ENCODE measurements around the gene DYRK3. TPM values are rescaled to one million over a fixed set of nuclear protein-coding genes. Genes with fewer than 3 reads are reported as not detected.

DYRK3 gene
- total and polyA plus RNA-seq, 2 of the 8 experiments (the other 6 are each of a cell fraction or from before 2014, with no cell fraction given): 2.1 to 8.5 TPM

DNA sequence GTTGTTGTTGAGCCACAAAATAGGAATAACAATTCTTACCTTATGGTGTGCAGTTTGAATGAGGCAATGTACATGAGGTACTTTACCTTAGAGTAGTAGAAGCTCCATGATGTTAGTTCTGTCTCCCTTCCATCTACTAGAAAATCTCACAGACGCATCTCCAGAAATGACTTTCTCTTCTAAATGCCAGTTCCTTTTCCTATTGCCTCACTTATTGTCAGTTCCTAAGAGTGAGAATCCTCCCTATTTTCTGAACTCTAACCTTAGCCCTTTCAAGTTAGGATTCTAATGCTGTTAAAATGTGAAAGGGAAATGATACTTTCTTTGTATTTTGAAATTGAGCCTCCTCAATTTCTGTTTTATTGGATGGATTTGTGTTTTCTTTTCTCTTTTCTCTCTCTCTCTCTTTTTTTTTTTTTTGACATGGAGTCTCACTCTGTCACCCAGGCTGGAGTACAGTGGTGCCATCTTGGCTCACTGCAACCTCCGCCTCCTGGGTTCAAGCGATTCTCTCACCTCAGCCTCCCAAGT lies 30.8 kb downstream of the DYRK3 start (continued):
- TF ChIP-seq CHD7 (IDR thresholded peaks at IDR 0.05; ENCODE audit: insufficient replicate concordance, low read length): no peak
- no peak for TF ChIP-seq TBP (IDR thresholded peaks at IDR 0.05; ENCODE audit: low read depth, low read length)
- no peak for TF ChIP-seq EP300 (IDR thresholded peaks at IDR 0.05; ENCODE audit: borderline replicate concordance in 1 of 2, low read depth in 2 of 2, low read length in 2 of 2)
- no peak for TF ChIP-seq YY1 (IDR thresholded peaks at IDR 0.05; ENCODE audit: low read depth, low read length)
- no peak for TF ChIP-seq RFX5 (IDR thresholded peaks at IDR 0.05; ENCODE audit: borderline replicate concordance, low read depth, low read length)
- no peak for TF ChIP-seq FOSL1 (IDR thresholded peaks at IDR 0.05; ENCODE audit: insufficient read depth, low read depth, low read length)
- no peak for TF ChIP-seq JUND (IDR thresholded peaks at IDR 0.05; ENCODE audit: low read length)
- no peak for TF ChIP-seq SP2 (IDR thresholded peaks at IDR 0.05; ENCODE audit: low read length)

Data from H1 (cell line).